GM23338 (cell line): ENCODE data around the gene SCN1B. TPM values are rescaled to one million over a fixed set of nuclear protein-coding genes. Genes with fewer than 3 reads are reported as not detected.
A peak's percentile ranks its signal among the peaks of the same experiment; 100 is the strongest.
"Not testable (repeated sequence)": the region's sequence is repeated elsewhere in the genome, so short reads cannot be mapped to it uniquely, and the experiment has no call there.

ENCODE experiments used
- ATAC-seq: fragments of 200-7000 bp; cut with Tn5 transposase; 3 replicates; pipeline ENCODE4 v1.9.1; 2020
- DNase-seq: peaks from one replicate; pipeline ENCODE4 v3.0.0-alpha.2; 2015; ENCODE audit warnings: low spot score
- H2AFZ ChIP-seq: fragments of 200-600 bp; sonication (generic); 2 replicates; pipeline ENCODE4 v1.8.0; 2016; ENCODE audit warnings: antibody characterized with exemption, mild to moderate bottlenecking, moderate library complexity
- H3F3A ChIP-seq: fragments of 200-600 bp; sonication (generic); replicated peaks from 2 replicates; pipeline ENCODE4 v1.8.0; 2017; ENCODE audit warnings: antibody characterized with exemption, mixed run types, low read depth
- H3K27ac ChIP-seq: fragments of 200-600 bp; sonication (generic); 2 replicates; pipeline ENCODE4 v1.6.1; 2016; ENCODE audit warnings: low read depth
- H3K27me3 ChIP-seq: fragments of 200-600 bp; sonication (generic); 2 replicates; pipeline ENCODE4 v1.8.0; 2016; ENCODE audit warnings: mild to moderate bottlenecking, mixed run types, moderate library complexity; ENCODE audit not compliant: insufficient read depth
- H3K36me3 ChIP-seq: fragments of 200-600 bp; sonication (generic); 2 replicates; pipeline ENCODE4 v1.8.0; 2016; ENCODE audit warnings: mild to moderate bottlenecking; ENCODE audit not compliant: insufficient read depth
- H3K4me1 ChIP-seq: fragments of 200-600 bp; sonication (generic); 2 replicates; pipeline ENCODE4 v1.8.0; 2016; ENCODE audit warnings: mild to moderate bottlenecking, moderate library complexity; ENCODE audit not compliant: insufficient read depth
- H3K4me2 ChIP-seq: fragments of 200-600 bp; sonication (generic); 2 replicates; pipeline ENCODE4 v1.7.1; 2017; ENCODE audit warnings: mixed run types
- H3K4me3 ChIP-seq: fragments of 200-600 bp; sonication (generic); 2 replicates; pipeline ENCODE4 v1.6.1; 2016; ENCODE audit warnings: mixed run types
- H3K79me2 ChIP-seq: fragments of 200-600 bp; sonication (generic); replicated peaks from 2 replicates; pipeline ENCODE4 v1.8.0; 2017; ENCODE audit warnings: mild to moderate bottlenecking; ENCODE audit not compliant: insufficient read depth
- H3K9me2 ChIP-seq: fragments of 200-600 bp; sonication (generic); 2 replicates; pipeline ENCODE4 v1.8.0; 2017; ENCODE audit not compliant: insufficient read depth
- H4K20me1 ChIP-seq: fragments of 200-600 bp; sonication (generic); replicated peaks from 2 replicates; pipeline ENCODE4 v1.8.0; 2017; ENCODE audit warnings: mild to moderate bottlenecking; ENCODE audit not compliant: insufficient read depth
- H3K27ac Mint-ChIP-seq: 2 replicates; pipeline ENCODE4 v1.8.0; 2020; ENCODE audit warnings: inconsistent platforms, mild to moderate bottlenecking, moderate library complexity, mixed read lengths
- H3K27me3 Mint-ChIP-seq: 3 replicates; pipeline ENCODE4 v1.8.0; 2022; ENCODE audit warnings: low read depth, mild to moderate bottlenecking, moderate library complexity, mixed read lengths, inconsistent platforms; ENCODE audit not compliant: insufficient read depth, poor library complexity
- H3K36me3 Mint-ChIP-seq: 3 replicates; pipeline ENCODE4 v1.8.0; 2021; ENCODE audit warnings: low read depth, mild to moderate bottlenecking, inconsistent platforms, moderate library complexity, mixed read lengths
- H3K4me1 Mint-ChIP-seq: 3 replicates; pipeline ENCODE4 v1.8.0; 2020; ENCODE audit warnings: mild to moderate bottlenecking, inconsistent platforms, mixed read lengths
- H3K4me3 Mint-ChIP-seq: 3 replicates; pipeline ENCODE4 v1.8.0; 2021; ENCODE audit warnings: moderate library complexity, mild to moderate bottlenecking, inconsistent platforms, mixed read lengths
- H3K9me3 Mint-ChIP-seq: 3 replicates; pipeline ENCODE4 v1.8.0; 2020; ENCODE audit warnings: moderate library complexity, mild to moderate bottlenecking, inconsistent platforms, mixed read lengths
- EZH2 ChIP-seq: fragments of 200-600 bp; sonication (generic); IDR thresholded peaks from one replicate; pipeline ENCODE4 v1.8.0; 2017; ENCODE audit warnings: antibody characterized with exemption, mild to moderate bottlenecking, low read depth; ENCODE audit not compliant: unreplicated experiment
- EZH2phosphoT487 ChIP-seq: fragments of 200-600 bp; sonication (generic); IDR thresholded peaks from one replicate; pipeline ENCODE4 v1.8.1; 2018; ENCODE audit warnings: antibody characterized with exemption; ENCODE audit not compliant: unreplicated experiment
- NANOG ChIP-seq: IDR thresholded peaks from 2 replicates; pipeline ENCODE4 v1.6.1; 2016; ENCODE audit warnings: antibody characterized with exemption, borderline replicate concordance
- ZNF331 ChIP-seq: fragments of 250-450 bp; sonication (Bioruptor Pico); IDR thresholded peaks from 2 replicates; pipeline ENCODE4 v1.5.0; 2020; ENCODE audit warnings: low read depth, mild to moderate bottlenecking, moderate library complexity
- polyA plus RNA-seq: library from polyadenylated mRNA; unstranded; fragments of >200 nt; fragmentation: Nextera tagmentation; extraction: Ambion mirVana; gene quantifications from 2 replicates; pipeline ENCODE4 v1.2.1, GENCODE V29; 2016
- total RNA-seq: library from RNA; depleted of rRNA; stranded (reverse); fragments of >200 nt; shearing (Covaris generic); gene quantifications from 2 replicates; pipeline ENCODE4 v1.2.3, GENCODE V29; 2014
- TF ChIP-seq, protein P1 (sequence below): fragments of 250-450 bp; sonication (Bioruptor Pico); IDR thresholded peaks from 2 replicates; pipeline ENCODE4 v1.5.0; 2020; ENCODE audit warnings: mild to moderate bottlenecking, moderate library complexity
- TF ChIP-seq, protein P2 (sequence below): IDR thresholded peaks from 2 replicates; pipeline ENCODE4 v1.6.1; 2016; ENCODE audit warnings: antibody characterized with exemption

The SCN1B gene
- total and polyA plus RNA-seq, 2 experiments from 2014 or later, result 1.7 to 4.8 TPM

DNA sequence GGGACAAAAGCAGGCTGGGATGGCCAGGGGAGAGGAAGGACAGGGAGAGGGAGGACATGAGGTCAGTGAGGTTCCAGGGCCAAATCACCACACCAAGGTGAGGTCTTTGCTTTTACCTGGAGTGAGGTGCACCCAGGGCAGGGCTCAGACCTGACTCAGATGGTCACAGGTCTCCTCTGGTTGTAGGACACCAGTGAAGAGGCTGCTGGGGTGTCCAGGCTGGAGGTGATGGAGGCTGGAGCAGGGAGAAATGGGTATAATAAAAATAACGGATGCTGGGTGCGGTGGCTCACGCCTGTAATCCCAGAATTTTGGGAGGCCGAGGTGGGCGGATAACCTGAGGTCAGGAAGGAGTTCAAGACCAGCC, 23.3 kb upstream of the SCN1B start (continued):
- TF ChIP-seq, protein P1, sequence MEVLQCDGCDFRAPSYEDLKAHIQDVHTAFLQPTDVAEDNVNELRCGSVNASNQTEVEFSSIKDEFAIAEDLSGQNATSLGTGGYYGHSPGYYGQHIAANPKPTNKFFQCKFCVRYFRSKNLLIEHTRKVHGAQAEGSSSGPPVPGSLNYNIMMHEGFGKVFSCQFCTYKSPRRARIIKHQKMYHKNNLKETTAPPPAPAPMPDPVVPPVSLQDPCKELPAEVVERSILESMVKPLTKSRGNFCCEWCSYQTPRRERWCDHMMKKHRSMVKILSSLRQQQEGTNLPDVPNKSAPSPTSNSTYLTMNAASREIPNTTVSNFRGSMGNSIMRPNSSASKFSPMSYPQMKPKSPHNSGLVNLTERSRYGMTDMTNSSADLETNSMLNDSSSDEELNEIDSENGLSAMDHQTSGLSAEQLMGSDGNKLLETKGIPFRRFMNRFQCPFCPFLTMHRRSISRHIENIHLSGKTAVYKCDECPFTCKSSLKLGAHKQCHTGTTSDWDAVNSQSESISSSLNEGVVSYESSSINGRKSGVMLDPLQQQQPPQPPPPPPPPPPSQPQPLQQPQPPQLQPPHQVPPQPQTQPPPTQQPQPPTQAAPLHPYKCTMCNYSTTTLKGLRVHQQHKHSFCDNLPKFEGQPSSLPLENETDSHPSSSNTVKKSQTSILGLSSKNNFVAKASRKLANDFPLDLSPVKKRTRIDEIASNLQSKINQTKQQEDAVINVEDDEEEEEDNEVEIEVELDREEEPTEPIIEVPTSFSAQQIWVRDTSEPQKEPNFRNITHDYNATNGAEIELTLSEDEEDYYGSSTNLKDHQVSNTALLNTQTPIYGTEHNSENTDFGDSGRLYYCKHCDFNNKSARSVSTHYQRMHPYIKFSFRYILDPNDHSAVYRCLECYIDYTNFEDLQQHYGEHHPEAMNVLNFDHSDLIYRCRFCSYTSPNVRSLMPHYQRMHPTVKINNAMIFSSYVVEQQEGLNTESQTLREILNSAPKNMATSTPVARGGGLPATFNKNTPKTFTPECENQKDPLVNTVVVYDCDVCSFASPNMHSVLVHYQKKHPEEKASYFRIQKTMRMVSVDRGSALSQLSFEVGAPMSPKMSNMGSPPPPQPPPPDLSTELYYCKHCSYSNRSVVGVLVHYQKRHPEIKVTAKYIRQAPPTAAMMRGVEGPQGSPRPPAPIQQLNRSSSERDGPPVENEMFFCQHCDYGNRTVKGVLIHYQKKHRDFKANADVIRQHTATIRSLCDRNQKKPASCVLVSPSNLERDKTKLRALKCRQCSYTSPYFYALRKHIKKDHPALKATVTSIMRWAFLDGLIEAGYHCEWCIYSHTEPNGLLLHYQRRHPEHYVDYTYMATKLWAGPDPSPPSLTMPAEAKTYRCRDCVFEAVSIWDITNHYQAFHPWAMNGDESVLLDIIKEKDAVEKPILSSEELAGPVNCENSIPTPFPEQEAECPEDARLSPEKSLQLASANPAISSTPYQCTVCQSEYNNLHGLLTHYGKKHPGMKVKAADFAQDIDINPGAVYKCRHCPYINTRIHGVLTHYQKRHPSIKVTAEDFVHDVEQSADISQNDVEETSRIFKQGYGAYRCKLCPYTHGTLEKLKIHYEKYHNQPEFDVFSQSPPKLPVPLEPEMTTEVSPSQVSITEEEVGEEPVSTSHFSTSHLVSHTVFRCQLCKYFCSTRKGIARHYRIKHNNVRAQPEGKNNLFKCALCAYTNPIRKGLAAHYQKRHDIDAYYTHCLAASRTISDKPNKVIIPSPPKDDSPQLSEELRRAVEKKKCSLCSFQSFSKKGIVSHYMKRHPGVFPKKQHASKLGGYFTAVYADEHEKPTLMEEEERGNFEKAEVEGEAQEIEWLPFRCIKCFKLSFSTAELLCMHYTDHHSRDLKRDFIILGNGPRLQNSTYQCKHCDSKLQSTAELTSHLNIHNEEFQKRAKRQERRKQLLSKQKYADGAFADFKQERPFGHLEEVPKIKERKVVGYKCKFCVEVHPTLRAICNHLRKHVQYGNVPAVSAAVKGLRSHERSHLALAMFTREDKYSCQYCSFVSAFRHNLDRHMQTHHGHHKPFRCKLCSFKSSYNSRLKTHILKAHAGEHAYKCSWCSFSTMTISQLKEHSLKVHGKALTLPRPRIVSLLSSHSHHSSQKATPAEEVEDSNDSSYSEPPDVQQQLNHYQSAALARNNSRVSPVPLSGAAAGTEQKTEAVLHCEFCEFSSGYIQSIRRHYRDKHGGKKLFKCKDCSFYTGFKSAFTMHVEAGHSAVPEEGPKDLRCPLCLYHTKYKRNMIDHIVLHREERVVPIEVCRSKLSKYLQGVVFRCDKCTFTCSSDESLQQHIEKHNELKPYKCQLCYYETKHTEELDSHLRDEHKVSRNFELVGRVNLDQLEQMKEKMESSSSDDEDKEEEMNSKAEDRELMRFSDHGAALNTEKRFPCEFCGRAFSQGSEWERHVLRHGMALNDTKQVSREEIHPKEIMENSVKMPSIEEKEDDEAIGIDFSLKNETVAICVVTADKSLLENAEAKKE (CRISPR knock-in tag), result no peak

DNA sequence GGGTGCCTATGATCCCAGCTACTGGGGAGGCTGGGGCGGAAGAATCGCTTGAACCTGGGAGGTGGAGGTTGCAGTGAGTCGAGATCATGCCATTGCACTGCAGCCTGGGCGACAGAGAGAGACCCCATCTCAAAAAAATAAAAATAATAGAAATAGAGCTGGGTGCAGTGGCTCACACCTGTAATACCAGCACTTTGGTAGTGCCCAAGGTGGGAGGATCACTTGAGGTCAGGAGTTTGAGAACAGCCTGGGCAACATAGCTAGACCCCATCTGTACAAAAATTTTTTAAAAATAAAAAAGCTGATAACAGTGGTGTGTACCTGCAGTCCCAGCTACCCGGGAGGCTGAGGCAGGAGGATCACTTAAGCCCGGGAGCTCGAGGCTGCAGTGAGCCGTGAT, 22.8 kb upstream of the SCN1B start:
- peaks cover 83% of the 10 kb centered on the region for H3K36me3 Mint-ChIP-seq
- Histone ChIP-seq H3K79me2 (peaks cover 64% of the 10 kb centered on the region), H3K4me1 (peaks cover 16% of the 10 kb centered on the region), H3F3A (peaks cover 35% of the 10 kb centered on the region), H4K20me1 (peaks cover 56% of the 10 kb centered on the region), H3K27ac (0 out of 2 replicates have a peak overlapping the region, but pooled peaks have one; percentile 45), H3K36me3 (peaks cover 38% of the 10 kb centered on the region)
- not testable (repeated sequence) for H3K9me2 ChIP-seq, H2AFZ ChIP-seq, H3K9me3 Mint-ChIP-seq, H3K4me3 ChIP-seq, H3K27ac Mint-ChIP-seq, DNase-seq, H3K4me3 Mint-ChIP-seq, H3K4me2 ChIP-seq, ATAC-seq, H3K27me3 ChIP-seq
- H3K27me3 Mint-ChIP-seq, result peaks cover 15% of the 10 kb centered on the region
- H3K4me1 Mint-ChIP-seq, result peaks cover 22% of the 10 kb centered on the region

DNA sequence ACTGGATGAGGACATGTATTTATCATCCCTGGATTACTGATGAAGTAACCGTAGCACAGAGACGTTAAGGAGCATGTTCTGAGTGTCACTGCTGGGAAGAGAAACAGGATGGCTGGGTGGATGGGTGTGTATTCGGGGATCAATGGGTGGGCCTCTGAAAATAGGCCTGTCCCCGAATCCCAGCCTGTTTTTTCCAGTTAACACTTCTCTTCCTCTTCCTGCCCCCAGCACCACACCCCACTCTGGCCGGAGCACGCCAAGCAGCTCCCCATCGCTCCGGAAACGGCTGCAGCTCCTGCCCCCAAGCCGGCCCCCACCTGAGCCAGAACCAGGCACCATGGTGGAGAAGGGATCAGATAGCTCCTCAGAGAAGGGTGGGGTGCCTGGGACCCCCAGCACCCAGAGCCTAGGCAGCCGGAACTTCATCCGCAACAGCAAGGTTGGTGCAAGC, 21.4 kb upstream of the SCN1B start:
- peaks cover 49% of the 10 kb centered on the region for H3K79me2 ChIP-seq
- no peak for ATAC-seq
- H3K27ac ChIP-seq, result peak overlapping the region; percentile 63
- no peak overlapping the region for H3K4me2 ChIP-seq
- no peak for DNase-seq
- Mint-ChIP-seq H3K9me3 (no peaks in the 10 kb centered on the region; the same call in 2 of the 3 replicates), H3K4me1 (peaks cover 13% of the 10 kb centered on the region), H3K36me3 (peaks cover 83% of the 10 kb centered on the region), H3K4me3 (no peak overlapping the region), H3K27me3 (peaks cover 26% of the 10 kb centered on the region), H3K27ac (no peak overlapping the region)
- no peak overlapping the region for H3K4me3 ChIP-seq
- H3K36me3 ChIP-seq, result peaks cover 44% of the 10 kb centered on the region
- H3F3A ChIP-seq, result peaks cover 35% of the 10 kb centered on the region
- H4K20me1 ChIP-seq, result peaks cover 50% of the 10 kb centered on the region
- no peaks in the 10 kb centered on the region for H3K27me3 ChIP-seq
- H3K4me1 ChIP-seq, result peaks cover 5% of the 10 kb centered on the region; the same call in 1 of the 2 replicates
- no peaks in the 10 kb centered on the region for H3K9me2 ChIP-seq
- H2AFZ ChIP-seq, result no peak overlapping the region
- TF ChIP-seq EZH2 (no peak), EZH2phosphoT487 (no peak), ZNF331 (CRISPR knock-in tag) (no peak), NANOG (no peak)
- TF ChIP-seq, protein P2, sequence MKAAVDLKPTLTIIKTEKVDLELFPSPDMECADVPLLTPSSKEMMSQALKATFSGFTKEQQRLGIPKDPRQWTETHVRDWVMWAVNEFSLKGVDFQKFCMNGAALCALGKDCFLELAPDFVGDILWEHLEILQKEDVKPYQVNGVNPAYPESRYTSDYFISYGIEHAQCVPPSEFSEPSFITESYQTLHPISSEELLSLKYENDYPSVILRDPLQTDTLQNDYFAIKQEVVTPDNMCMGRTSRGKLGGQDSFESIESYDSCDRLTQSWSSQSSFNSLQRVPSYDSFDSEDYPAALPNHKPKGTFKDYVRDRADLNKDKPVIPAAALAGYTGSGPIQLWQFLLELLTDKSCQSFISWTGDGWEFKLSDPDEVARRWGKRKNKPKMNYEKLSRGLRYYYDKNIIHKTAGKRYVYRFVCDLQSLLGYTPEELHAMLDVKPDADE, result no peak
